Measurements from ENCODE around the gene SLC12A6. TPM values are rescaled to one million over a fixed set of nuclear protein-coding genes. Genes with fewer than 3 reads are reported as not detected.

Gene SLC12A6
- total and polyA plus RNA-seq, 4 donors = 14.8 to 46.0 (median 30.3) TPM

DNA sequence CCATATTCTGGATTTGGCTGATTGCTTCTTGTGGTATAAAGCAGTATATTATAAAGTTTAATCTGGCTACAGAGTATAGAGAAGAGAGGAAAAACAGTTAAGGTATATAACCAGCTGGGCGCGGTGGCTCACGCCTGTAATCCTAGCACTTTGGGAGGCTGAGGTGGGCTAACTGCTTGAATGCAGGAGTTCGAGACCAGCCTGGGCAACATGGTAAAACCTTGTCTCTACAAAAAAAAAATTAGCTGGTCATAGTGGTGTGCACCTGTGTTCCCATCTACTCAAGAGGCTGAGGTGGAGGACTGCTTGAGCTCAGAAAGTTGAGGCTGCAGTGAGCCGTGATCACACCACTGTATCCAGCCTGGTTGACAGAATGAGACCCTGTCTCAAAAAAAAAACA, 7.3 kb downstream of the SLC12A6 start:
- Histone ChIP-seq H3K4me3 (ENCODE audit: low read length in 2 of 2) (no peak overlapping the region), H3K27me3 (ENCODE audit: control insufficient read depth in 1 of 2, insufficient read depth in 2 of 2, low read length in 1 of 2) (no peaks in the 10 kb centered on the region), H3K36me3 (ENCODE audit: control insufficient read depth in 1 of 2, insufficient read depth in 2 of 2, low read length in 1 of 2) (no peaks in the 10 kb centered on the region), H3K27ac (ENCODE audit: low read depth in 1 of 2, low read length in 2 of 2) (no peak overlapping the region), H3K4me1 (ENCODE audit: control insufficient read depth in 1 of 2, insufficient read depth in 2 of 2, low read length in 2 of 2) (peaks cover 0 to 3% of the 10 kb centered on the region in 2 donors), H3K9me3 (ENCODE audit: control insufficient read depth, low read length) (no peaks in the 10 kb centered on the region)
- intact Hi-C loops (cut with DNase I) = no loop called here
- no peak for DNase-seq
- WGBS, 2 donors = 95 to 97% methylated on average over 5 of the region's 5 CpGs
- ATAC-seq (ENCODE audit: low FRiP score) = no peak

DNA sequence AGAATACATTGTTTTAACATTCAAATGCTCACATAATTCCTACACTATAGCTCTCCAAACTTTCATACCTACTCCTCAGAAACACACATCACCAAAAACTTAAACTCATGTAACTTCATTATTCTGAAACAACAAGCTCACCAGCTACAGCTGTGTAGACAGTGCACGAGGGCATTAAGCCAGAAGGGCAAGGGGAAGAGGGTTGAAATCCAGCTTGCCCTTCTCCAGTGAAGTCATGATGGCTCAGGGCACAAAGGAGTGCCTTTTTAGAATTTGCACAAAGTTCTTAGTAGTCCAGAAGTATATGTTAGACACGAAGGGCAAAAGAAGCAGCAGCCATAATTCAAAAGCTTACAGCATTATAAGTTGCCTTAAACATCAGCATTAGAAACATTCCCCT, 8.6 kb downstream of the SLC12A6 start:
- Histone ChIP-seq H3K4me3 (ENCODE audit: low read length in 2 of 2) (no peak overlapping the region), H3K27ac (ENCODE audit: low read depth in 1 of 2, low read length in 2 of 2) (peak overlapping the region in 1 of 2 donors; percentile 57), H3K4me1 (ENCODE audit: control insufficient read depth in 1 of 2, insufficient read depth in 2 of 2, low read length in 2 of 2) (peaks cover 0 to 3% of the 10 kb centered on the region in 2 donors), H3K36me3 (ENCODE audit: control insufficient read depth in 1 of 2, insufficient read depth in 2 of 2, low read length in 1 of 2) (no peaks in the 10 kb centered on the region), H3K9me3 (ENCODE audit: control insufficient read depth, low read length) (no peaks in the 10 kb centered on the region), H3K27me3 (ENCODE audit: control insufficient read depth in 1 of 2, insufficient read depth in 2 of 2, low read length in 1 of 2) (no peaks in the 10 kb centered on the region)
- 74 to 75% methylated on average over 2 of the region's 2 CpGs for WGBS, 2 donors
- DNase-seq = no peak
- intact Hi-C loops (cut with DNase I) = no loop called here
- no peak for ATAC-seq (ENCODE audit: low FRiP score)

DNA sequence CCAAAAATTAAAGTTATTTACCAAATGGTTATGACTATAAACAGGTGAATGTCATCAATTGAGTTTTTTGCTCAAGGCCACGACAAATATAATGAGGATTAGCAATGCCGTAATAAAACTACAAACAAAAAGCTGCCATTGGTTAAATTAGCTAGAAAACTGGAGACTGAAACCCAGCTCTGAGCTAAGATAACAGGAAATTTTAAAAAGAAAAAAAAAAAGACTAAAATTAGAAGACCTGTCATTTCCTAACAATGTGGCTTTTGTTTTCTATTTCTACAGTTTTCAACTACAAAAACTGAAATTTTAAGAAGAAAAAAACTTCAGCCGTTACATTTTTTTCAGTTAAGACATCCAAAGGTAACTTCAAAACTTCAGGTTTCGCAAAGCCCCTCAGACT, 9.7 kb downstream of the SLC12A6 start:
- Histone ChIP-seq H3K4me1 (ENCODE audit: control insufficient read depth in 1 of 2, insufficient read depth in 2 of 2, low read length in 2 of 2) (peaks cover 0 to 3% of the 10 kb centered on the region in 2 donors), H3K9me3 (ENCODE audit: control insufficient read depth, low read length) (no peaks in the 10 kb centered on the region), H3K36me3 (ENCODE audit: control insufficient read depth in 1 of 2, insufficient read depth in 2 of 2, low read length in 1 of 2) (no peaks in the 10 kb centered on the region), H3K27me3 (ENCODE audit: control insufficient read depth in 1 of 2, insufficient read depth in 2 of 2, low read length in 1 of 2) (no peaks in the 10 kb centered on the region), H3K27ac (ENCODE audit: low read depth in 1 of 2, low read length in 2 of 2) (no peak overlapping the region), H3K4me3 (ENCODE audit: low read length in 2 of 2) (no peak overlapping the region)
- WGBS, 2 donors = 40 to 52% methylated on average over 4 of the region's 4 CpGs
- no peak for DNase-seq
- ATAC-seq (ENCODE audit: low FRiP score) = no peak
- intact Hi-C loops (cut with DNase I) = no loop called here

GRCh38 chr15:34325368-34325767, 12.2 kb downstream of the SLC12A6 start:
- intact Hi-C loops (cut with DNase I) = no loop called here
- H3K27ac ChIP-seq (ENCODE audit: low read depth in 1 of 2, low read length in 2 of 2) = peak overlapping the region in 1 of 2 donors; percentile 57
- no peak overlapping the region for H3K4me3 ChIP-seq (ENCODE audit: low read length in 2 of 2)
- DNase-seq (no peak), ATAC-seq (ENCODE audit: low FRiP score) (no peak)
- no peaks in the 10 kb centered on the region for H3K27me3 ChIP-seq (ENCODE audit: control insufficient read depth in 1 of 2, insufficient read depth in 2 of 2, low read length in 1 of 2)
- no peaks in the 10 kb centered on the region for H3K36me3 ChIP-seq (ENCODE audit: control insufficient read depth in 1 of 2, insufficient read depth in 2 of 2, low read length in 1 of 2)
- no peaks in the 10 kb centered on the region for H3K9me3 ChIP-seq (ENCODE audit: control insufficient read depth, low read length)
- H3K4me1 ChIP-seq (ENCODE audit: control insufficient read depth in 1 of 2, insufficient read depth in 2 of 2, low read length in 2 of 2) = peaks cover 0 to 3% of the 10 kb centered on the region in 2 donors

DNA sequence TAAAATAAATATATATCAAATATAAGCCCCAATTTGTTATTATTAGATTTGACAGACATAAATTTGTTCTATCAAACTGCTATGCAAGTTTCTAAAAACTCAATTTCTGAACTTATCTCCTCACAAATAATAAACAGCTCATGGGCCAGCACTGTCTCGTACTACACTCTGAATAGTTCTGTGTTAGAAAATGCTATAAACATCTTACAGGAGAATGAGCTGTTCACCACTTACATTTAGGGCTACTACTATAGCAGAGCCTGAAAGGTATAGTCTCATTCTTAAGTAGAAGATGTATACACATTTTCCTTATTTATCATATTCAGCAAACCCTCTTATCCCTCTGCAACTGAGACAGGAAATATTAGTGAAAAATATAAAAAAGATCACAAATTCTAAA, 12.6 kb downstream of the SLC12A6 start:
- ATAC-seq (ENCODE audit: low FRiP score) (no peak), DNase-seq (no peak)
- no peak overlapping the region for H3K4me3 ChIP-seq (ENCODE audit: low read length in 2 of 2)
- H3K4me1 ChIP-seq (ENCODE audit: control insufficient read depth in 1 of 2, insufficient read depth in 2 of 2, low read length in 2 of 2) = peaks cover 0 to 3% of the 10 kb centered on the region in 2 donors
- intact Hi-C loops (cut with DNase I) = no loop called here
- no peaks in the 10 kb centered on the region for H3K36me3 ChIP-seq (ENCODE audit: control insufficient read depth in 1 of 2, insufficient read depth in 2 of 2, low read length in 1 of 2)
- no peaks in the 10 kb centered on the region for H3K27me3 ChIP-seq (ENCODE audit: control insufficient read depth in 1 of 2, insufficient read depth in 2 of 2, low read length in 1 of 2)
- H3K9me3 ChIP-seq (ENCODE audit: control insufficient read depth, low read length) = no peaks in the 10 kb centered on the region
- H3K27ac ChIP-seq (ENCODE audit: low read depth in 1 of 2, low read length in 2 of 2) = no peak overlapping the region
- 43 to 53% methylated on average over 1 of the region's 1 CpG for WGBS, 2 donors

GRCh38 chr15:34323217-34323616, 14.4 kb downstream of the SLC12A6 start:
- no peaks in the 10 kb centered on the region for H3K27me3 ChIP-seq (ENCODE audit: control insufficient read depth in 1 of 2, insufficient read depth in 2 of 2, low read length in 1 of 2)
- H3K4me3 ChIP-seq (ENCODE audit: low read length in 2 of 2) = no peak overlapping the region
- H3K27ac ChIP-seq (ENCODE audit: low read depth in 1 of 2, low read length in 2 of 2) = no peak overlapping the region
- no peak for DNase-seq
- no peaks in the 10 kb centered on the region for H3K9me3 ChIP-seq (ENCODE audit: control insufficient read depth, low read length)
- WGBS, 2 donors = 97 to 98% methylated on average over 10 of the region's 10 CpGs
- peaks cover 0 to 3% of the 10 kb centered on the region in 2 donors for H3K4me1 ChIP-seq (ENCODE audit: control insufficient read depth in 1 of 2, insufficient read depth in 2 of 2, low read length in 2 of 2)
- no peaks in the 10 kb centered on the region for H3K36me3 ChIP-seq (ENCODE audit: control insufficient read depth in 1 of 2, insufficient read depth in 2 of 2, low read length in 1 of 2)
- ATAC-seq (ENCODE audit: low FRiP score) = no peak
- intact Hi-C loops (cut with DNase I) = no loop called here

DNA sequence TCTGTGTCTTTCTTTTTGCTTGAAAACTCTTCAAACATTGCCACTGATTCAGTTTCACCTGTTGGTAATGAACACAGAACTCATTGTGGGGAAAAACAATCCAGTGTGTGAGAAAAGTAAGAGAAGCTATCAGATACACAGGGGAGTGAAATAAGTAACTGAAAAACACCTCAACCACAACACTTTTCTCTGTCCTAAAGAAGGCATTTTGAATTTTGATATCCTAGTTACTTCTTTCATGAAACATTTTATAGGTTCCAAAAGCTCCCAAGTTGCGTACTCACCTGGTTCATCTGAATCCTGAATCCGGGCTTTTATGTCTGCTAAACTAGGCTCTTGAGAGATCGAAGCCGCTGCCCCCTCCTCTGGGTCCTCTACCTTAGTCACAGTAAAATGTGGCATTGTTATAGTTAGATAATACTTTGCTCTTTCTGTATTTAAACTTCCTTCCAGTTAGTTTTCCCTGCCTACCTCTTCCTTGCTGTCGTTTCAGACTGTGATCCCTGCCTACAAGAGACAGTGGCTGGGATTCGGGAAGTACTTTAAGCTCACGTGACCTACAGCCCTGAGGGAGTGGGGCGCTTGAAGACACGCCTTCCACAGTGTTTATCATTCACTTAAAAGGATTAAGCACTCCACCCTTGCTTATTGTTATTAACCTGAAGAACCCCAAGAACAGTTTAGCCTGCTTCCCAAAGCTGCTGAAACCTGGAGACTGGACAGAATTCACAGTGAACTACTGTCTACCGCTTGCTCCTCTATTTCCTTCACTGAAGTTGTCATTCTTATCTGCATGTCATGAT, 19.1 kb downstream of the SLC12A6 start:
- peak overlapping the region; percentile 67 to 99 for H3K4me3 ChIP-seq (ENCODE audit: low read length in 2 of 2)
- H3K9me3 ChIP-seq (ENCODE audit: control insufficient read depth, low read length) = no peaks in the 10 kb centered on the region
- peak; percentile 91 for ATAC-seq (ENCODE audit: low FRiP score)
- H3K36me3 ChIP-seq (ENCODE audit: control insufficient read depth in 1 of 2, insufficient read depth in 2 of 2, low read length in 1 of 2) = no peaks in the 10 kb centered on the region
- no peaks in the 10 kb centered on the region for H3K27me3 ChIP-seq (ENCODE audit: control insufficient read depth in 1 of 2, insufficient read depth in 2 of 2, low read length in 1 of 2)
- intact Hi-C loops (cut with DNase I) = no loop called here
- H3K4me1 ChIP-seq (ENCODE audit: control insufficient read depth in 1 of 2, insufficient read depth in 2 of 2, low read length in 2 of 2) = peaks cover 4 to 5% of the 10 kb centered on the region in 2 donors
- peak overlapping the region; percentile 61 to 74 for H3K27ac ChIP-seq (ENCODE audit: low read depth in 1 of 2, low read length in 2 of 2)
- 6 to 7% methylated on average over 10 of the region's 10 CpGs for WGBS, 2 donors
- peak in 1 of 2 donors; percentile 65 for DNase-seq

DNA sequence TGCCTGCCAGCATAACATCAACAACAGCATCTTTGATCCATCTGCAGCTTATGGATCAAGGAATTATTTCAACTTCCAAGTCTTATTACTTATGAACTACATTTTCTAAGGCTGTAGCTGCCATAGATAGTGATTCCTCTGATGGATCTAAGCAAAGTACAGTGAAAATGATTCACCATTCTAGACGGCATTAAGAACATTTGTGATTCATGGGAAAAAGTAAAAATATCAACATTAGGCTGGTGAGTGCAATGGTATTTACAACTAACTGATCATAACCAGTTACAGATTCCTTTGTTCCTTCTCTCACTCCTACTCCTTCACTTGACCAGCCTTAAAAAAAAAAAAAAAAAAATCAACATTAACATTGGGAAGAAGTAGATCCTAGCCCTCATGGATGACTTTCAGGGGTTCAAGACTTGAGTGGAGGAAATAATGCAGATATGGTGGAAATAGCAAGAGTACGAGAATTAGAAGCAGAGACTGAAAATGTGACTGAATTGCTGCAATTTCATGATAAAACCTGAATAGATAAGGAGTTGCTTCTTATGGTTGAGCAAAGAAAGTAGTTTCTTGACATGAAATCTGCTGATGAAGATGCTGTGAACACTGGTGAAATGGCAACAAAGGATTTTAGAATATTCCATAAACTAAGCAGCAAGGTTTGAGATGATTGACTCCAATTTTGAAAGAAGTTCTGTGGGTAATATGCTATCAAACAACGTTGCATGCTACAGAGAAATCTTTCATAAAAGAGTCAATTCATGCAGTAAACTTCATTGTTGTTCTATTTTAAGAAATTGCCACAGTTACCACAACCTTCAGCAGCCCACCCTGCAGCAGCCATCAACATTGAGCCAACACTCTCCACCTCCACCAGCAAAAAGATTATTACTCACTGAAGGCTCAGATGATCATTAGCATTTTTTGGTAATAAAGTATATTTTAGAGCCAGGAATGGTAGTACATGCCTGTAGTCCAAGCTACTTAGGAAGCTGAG, 22.8 kb downstream of the SLC12A6 start:
- Histone ChIP-seq H3K27me3 (ENCODE audit: control insufficient read depth in 1 of 2, insufficient read depth in 2 of 2, low read length in 1 of 2) (no peaks in the 10 kb centered on the region), H3K9me3 (ENCODE audit: control insufficient read depth, low read length) (no peaks in the 10 kb centered on the region), H3K4me1 (ENCODE audit: control insufficient read depth in 1 of 2, insufficient read depth in 2 of 2, low read length in 2 of 2) (peaks cover 4 to 11% of the 10 kb centered on the region in 2 donors), H3K27ac (ENCODE audit: low read depth in 1 of 2, low read length in 2 of 2) (no peak overlapping the region), H3K4me3 (ENCODE audit: low read length in 2 of 2) (no peak overlapping the region), H3K36me3 (ENCODE audit: control insufficient read depth in 1 of 2, insufficient read depth in 2 of 2, low read length in 1 of 2) (no peaks in the 10 kb centered on the region)
- DNase-seq (no peak), ATAC-seq (ENCODE audit: low FRiP score) (no peak)
- WGBS, 2 donors = 69 to 71% methylated on average over 3 of the region's 3 CpGs
- intact Hi-C loops (cut with DNase I) = no loop called here

Measured in aorta (tissue), 5 donors.